Measurements from ENCODE around the gene L3MBTL4. TPM values are rescaled to one million over a fixed set of nuclear protein-coding genes. Genes with fewer than 3 reads are reported as not detected.

The L3MBTL4 gene
- polyA plus RNA-seq, 1 of the 3 experiments (the other 2 are of a cell fraction) = 0.02 TPM

DNA sequence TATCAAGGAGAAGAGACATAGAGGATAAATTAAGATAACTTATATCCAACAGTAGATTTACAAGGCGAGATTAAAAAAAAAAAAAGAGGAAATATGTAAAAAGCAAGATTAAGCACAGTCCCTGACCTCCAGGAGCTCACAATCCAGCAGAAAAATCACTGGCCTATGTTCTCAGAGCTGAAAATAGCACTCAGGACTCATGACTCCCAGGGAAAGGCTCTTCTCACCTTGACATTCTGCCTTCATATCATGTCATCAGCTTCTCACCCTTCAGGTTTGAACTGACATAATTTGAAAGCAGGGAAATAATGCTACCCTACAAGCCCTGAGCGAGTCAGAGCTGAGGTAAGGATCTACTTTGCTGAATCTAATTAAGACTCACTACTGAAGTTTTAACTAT lies 82.8 kb downstream of the L3MBTL4 start:
- TF ChIP-seq SIN3A (IDR thresholded peaks at IDR 0.05; ENCODE audit: borderline replicate concordance, low read depth, low read length) (no peak), MXI1 (IDR thresholded peaks at IDR 0.05; ENCODE audit: low read depth, low read length) (no peak), NFIC (IDR thresholded peaks at IDR 0.05; ENCODE audit: borderline replicate concordance) (no peak), MEF2A (IDR thresholded peaks at IDR 0.05; ENCODE audit: borderline replicate concordance, low read depth) (no peak), TCF12 (IDR thresholded peaks at IDR 0.05) (no peak), EP300 (IDR thresholded peaks at IDR 0.05; ENCODE audit: borderline replicate concordance in 1 of 2, low read depth in 1 of 2, low read length in 1 of 2) (no peak)
- TF ChIP-seq, protein P1, sequence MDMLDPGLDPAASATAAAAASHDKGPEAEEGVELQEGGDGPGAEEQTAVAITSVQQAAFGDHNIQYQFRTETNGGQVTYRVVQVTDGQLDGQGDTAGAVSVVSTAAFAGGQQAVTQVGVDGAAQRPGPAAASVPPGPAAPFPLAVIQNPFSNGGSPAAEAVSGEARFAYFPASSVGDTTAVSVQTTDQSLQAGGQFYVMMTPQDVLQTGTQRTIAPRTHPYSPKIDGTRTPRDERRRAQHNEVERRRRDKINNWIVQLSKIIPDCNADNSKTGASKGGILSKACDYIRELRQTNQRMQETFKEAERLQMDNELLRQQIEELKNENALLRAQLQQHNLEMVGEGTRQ (IDR thresholded peaks at IDR 0.05; ENCODE audit: borderline replicate concordance, low read depth, low read length) = no peak
- TF ChIP-seq, protein P2, sequence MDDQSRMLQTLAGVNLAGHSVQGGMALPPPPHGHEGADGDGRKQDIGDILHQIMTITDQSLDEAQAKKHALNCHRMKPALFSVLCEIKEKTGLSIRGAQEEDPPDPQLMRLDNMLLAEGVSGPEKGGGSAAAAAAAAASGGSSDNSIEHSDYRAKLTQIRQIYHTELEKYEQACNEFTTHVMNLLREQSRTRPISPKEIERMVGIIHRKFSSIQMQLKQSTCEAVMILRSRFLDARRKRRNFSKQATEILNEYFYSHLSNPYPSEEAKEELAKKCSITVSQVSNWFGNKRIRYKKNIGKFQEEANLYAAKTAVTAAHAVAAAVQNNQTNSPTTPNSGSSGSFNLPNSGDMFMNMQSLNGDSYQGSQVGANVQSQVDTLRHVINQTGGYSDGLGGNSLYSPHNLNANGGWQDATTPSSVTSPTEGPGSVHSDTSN (IDR thresholded peaks at IDR 0.05) = no peak
- TF ChIP-seq, protein P3, sequence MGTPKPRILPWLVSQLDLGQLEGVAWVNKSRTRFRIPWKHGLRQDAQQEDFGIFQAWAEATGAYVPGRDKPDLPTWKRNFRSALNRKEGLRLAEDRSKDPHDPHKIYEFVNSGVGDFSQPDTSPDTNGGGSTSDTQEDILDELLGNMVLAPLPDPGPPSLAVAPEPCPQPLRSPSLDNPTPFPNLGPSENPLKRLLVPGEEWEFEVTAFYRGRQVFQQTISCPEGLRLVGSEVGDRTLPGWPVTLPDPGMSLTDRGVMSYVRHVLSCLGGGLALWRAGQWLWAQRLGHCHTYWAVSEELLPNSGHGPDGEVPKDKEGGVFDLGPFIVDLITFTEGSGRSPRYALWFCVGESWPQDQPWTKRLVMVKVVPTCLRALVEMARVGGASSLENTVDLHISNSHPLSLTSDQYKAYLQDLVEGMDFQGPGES (IDR thresholded peaks at IDR 0.05; ENCODE audit: low read depth, low read length) = no peak
- ChIA-PET POLR2A (no interaction called here), CTCF (no interaction called here)
- no peak for DNase-seq
- Histone ChIP-seq H3K27ac (ENCODE audit: low read depth in 2 of 2, low read length in 1 of 2) (no peak overlapping the region), H3K27me3 (ENCODE audit: insufficient read depth) (no peaks in the 10 kb centered on the region), H3K4me2 (no peak overlapping the region), H3K9me3 (no peaks in the 10 kb centered on the region), H3F3A (replicated peaks; ENCODE audit: insufficient read depth) (no peaks in the 10 kb centered on the region), H3K9ac (no peak overlapping the region), H3K4me3 (ENCODE audit: low read depth in 2 of 2, low read length in 1 of 2) (no peak overlapping the region), H3K36me3 (replicated peaks in 1 of 2; ENCODE audit: control insufficient read depth in 1 of 2, insufficient read depth in 2 of 2, low read length in 1 of 2) (no peaks in the 10 kb centered on the region), H3K79me2 (ENCODE audit: insufficient read depth) (no peaks in the 10 kb centered on the region), H4K20me1 (ENCODE audit: insufficient read depth) (no peaks in the 10 kb centered on the region), H3K9me2 (no peaks in the 10 kb centered on the region), H3K4me1 (ENCODE audit: control insufficient read depth in 1 of 2, insufficient read depth in 2 of 2, low read depth in 1 of 2, low read length in 1 of 2) (no peaks in the 10 kb centered on the region), H2AFZ (ENCODE audit: low read depth) (no peak overlapping the region)
- WGBS (ENCODE audit: low lambda C conversion rate) = 16% methylated on average over 2 of the region's 2 CpGs

DNA sequence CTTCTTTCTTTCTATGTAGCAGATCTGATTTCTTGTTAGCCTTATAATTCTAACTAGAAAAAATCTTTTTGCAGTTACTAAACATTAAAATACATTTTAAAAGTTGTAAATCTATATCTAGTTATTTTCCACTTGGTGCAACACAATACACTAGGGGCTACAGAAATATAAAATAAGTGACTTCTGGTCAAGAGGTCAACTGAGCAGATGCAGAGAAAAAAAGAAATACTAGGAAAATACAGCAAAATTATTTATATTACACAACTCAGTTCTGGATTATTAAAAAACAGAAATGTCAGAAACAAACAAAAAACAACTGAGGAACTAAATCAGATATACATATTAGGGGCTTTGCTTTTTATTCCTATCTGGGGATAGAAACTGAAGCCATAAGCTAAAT lies 83.9 kb downstream of the L3MBTL4 start:
- H3K9me3 ChIP-seq = no peaks in the 10 kb centered on the region
- H3K36me3 ChIP-seq (replicated peaks in 1 of 2; ENCODE audit: control insufficient read depth in 1 of 2, insufficient read depth in 2 of 2, low read length in 1 of 2) = no peaks in the 10 kb centered on the region
- no peak overlapping the region for H3K4me2 ChIP-seq
- H3K4me3 ChIP-seq (ENCODE audit: low read depth in 2 of 2, low read length in 1 of 2) = no peak overlapping the region
- H4K20me1 ChIP-seq (ENCODE audit: insufficient read depth) = no peaks in the 10 kb centered on the region
- ChIA-PET CTCF (no interaction called here), POLR2A (no interaction called here)
- H3F3A ChIP-seq (replicated peaks; ENCODE audit: insufficient read depth) = no peaks in the 10 kb centered on the region
- no peaks in the 10 kb centered on the region for H3K27me3 ChIP-seq (ENCODE audit: insufficient read depth)
- no peak for DNase-seq
- no peak overlapping the region for H3K27ac ChIP-seq (ENCODE audit: low read depth in 2 of 2, low read length in 1 of 2)
- no peak overlapping the region for H3K9ac ChIP-seq
- TF ChIP-seq NFIC (IDR thresholded peaks at IDR 0.05; ENCODE audit: borderline replicate concordance) (no peak), SIN3A (IDR thresholded peaks at IDR 0.05; ENCODE audit: borderline replicate concordance, low read depth, low read length) (no peak), JUND (IDR thresholded peaks at IDR 0.05) (no peak)
- H3K4me1 ChIP-seq (ENCODE audit: control insufficient read depth in 1 of 2, insufficient read depth in 2 of 2, low read depth in 1 of 2, low read length in 1 of 2) = no peaks in the 10 kb centered on the region
- no peaks in the 10 kb centered on the region for H3K79me2 ChIP-seq (ENCODE audit: insufficient read depth)
- no peaks in the 10 kb centered on the region for H3K9me2 ChIP-seq
- no peak overlapping the region for H2AFZ ChIP-seq (ENCODE audit: low read depth)

Data from SK-N-SH (cell line).